GM20000 (cell line): ENCODE data around the gene CRIM1.

Experiments
- DNase-seq: peaks from one replicate; pipeline ENCODE4 v3.0.0; 2012; ENCODE audit warnings: low spot score
- CTCF ChIP-seq: IDR thresholded peaks from 2 replicates; pipeline ENCODE4 v1.5.1; 2012; ENCODE audit warnings: mild to moderate bottlenecking, control low read depth; ENCODE audit errors: extremely low read depth, missing control alignments

The CRIM1 gene

GRCh38 chr2:36555789-36556188, 200.2 kb downstream of the CRIM1 start:
- TF ChIP-seq CTCF, result no peak
- DNase-seq, result no peak

- TF ChIP-seq CTCF, result no peak
- DNase-seq, result no peak
Observed at GRCh38 chr2:36556842-36557241, 201.3 kb downstream of the CRIM1 start.

GRCh38 chr2:36559221-36559942, 203.8 kb downstream of the CRIM1 start:
- TF ChIP-seq CTCF, result no peak

GRCh38 chr2:36560726-36561125, 205.1 kb downstream of the CRIM1 start:
- no peak for TF ChIP-seq CTCF
- no peak for DNase-seq

More at GRCh38 chr2:36559221-36559942, 203.8 kb downstream of the CRIM1 start:
- no peak for DNase-seq

DNA sequence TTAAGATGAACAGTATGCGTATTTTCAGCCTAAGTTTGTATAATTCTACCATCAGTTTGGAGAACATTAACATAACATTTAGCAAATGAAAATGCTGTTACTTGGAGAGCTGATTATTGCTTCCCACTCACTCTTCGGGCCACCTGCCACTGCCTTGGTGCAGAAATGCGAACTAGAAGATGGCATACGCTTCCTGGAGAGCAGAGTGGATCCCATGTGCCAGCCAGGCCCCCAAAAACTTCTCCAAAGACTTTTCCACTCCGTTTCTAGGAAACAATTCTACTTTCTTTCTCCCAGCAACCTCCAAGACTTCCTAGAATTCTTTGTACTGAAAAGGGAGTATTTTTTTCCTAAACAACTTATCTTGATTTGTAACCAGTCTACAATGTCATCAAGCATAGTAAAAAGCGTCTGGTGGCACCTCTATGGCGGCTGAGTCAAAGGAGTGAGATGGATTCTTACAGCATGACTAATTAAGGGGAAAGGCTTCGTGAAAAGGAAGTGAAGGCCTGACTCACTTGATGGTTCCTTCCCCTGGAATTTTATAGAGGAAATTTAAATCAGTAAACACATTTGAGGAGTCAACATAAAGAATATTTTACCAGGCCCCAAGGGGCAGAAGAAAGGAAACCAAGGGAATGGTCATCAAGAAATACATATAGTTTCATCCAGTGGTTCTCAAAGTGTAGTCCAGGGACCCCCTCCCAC, 205.8 kb downstream of the CRIM1 start:
- no peak for DNase-seq
- TF ChIP-seq CTCF, result no peak

DNA sequence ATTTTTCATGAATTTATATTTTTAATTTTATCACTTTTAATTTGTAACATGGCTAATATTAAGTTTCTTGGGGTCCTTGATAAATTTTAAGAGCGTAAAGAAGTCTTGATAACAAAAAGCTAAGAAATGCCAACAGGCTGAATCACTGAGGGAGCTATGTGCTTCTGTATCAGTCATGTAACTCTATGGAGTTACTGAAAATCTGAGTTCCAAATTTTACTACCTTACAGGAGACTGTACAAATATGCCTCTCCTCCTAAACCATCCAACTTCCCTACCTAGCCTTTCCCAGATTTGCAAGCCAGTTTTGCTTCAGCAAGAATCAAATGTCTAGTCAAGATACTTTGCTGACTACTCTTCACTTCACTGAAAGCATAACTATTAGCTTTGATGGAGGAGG, 206.7 kb downstream of the CRIM1 start:
- no peak for TF ChIP-seq CTCF
- no peak for DNase-seq

DNA sequence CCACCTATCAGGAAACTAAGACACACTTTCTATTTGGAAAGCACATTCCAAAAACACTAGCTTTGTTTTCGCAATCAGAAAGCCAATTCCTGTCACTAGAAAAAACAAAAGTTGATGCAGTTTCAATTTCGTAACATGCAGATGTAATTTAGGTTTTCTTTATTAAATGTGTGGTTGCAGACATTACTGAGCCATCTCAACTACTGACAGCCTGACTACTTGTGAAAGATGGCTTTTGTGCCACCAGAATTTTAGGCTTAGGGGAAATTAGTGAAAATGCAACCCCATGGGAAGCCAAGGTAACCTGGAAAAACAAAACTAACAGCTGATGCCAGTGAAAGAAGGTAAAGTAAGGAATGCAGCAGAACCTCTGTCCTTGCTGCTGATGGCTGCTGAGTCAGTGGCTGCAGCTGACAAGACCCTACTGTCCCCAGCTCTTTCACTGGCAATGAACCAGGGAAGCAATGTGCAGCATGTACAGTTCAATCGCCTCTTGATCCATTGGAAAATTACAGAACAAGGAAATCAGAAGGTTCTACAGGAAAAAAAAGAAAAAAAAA, 207.5 kb downstream of the CRIM1 start:
- no peak for TF ChIP-seq CTCF
- DNase-seq, result no peak
